Ectodermal cell (in vitro differentiated cells): ENCODE results near the gene SLC25A39.

Experiments
- H3K27ac ChIP-seq: 2 replicates; pipeline ENCODE4 v1.7.0; 2013; ENCODE audit warnings: mild to moderate bottlenecking, low read depth, low read length; ENCODE audit not compliant: insufficient read depth, poor library complexity, severe bottlenecking
- H3K27me3 ChIP-seq: 2 replicates; pipeline ENCODE4 v1.7.0; 2013; ENCODE audit warnings: mild to moderate bottlenecking, low read length; ENCODE audit not compliant: insufficient read depth, control insufficient read depth, poor library complexity, severe bottlenecking
- H3K36me3 ChIP-seq: one replicate; pipeline ENCODE4 v1.7.0; 2013; ENCODE audit warnings: low read length; ENCODE audit not compliant: control insufficient read depth, insufficient read depth
- H3K4me1 ChIP-seq: one replicate; pipeline ENCODE4 v1.7.0; 2013; ENCODE audit warnings: low read length; ENCODE audit not compliant: control insufficient read depth, insufficient read depth
- H3K4me3 ChIP-seq: 2 replicates; pipeline ENCODE4 v1.7.0; 2013; ENCODE audit warnings: low read depth, low read length, control low read depth; ENCODE audit not compliant: insufficient read depth
- H3K9me3 ChIP-seq: 2 replicates; pipeline ENCODE4 v1.7.0; 2013; ENCODE audit warnings: mild to moderate bottlenecking, low read length, moderate library complexity; ENCODE audit not compliant: control insufficient read depth
- WGBS, 2 experiments: methylation state at CpG; one replicate each; pipeline ENCODE4 v1.1.7; 2013; ENCODE audit warnings: missing lambda C conversion rate in 2 of 2; 5-methylcytosine and 5-hydroxymethylcytosine counted together

SLC25A39 gene

DNA sequence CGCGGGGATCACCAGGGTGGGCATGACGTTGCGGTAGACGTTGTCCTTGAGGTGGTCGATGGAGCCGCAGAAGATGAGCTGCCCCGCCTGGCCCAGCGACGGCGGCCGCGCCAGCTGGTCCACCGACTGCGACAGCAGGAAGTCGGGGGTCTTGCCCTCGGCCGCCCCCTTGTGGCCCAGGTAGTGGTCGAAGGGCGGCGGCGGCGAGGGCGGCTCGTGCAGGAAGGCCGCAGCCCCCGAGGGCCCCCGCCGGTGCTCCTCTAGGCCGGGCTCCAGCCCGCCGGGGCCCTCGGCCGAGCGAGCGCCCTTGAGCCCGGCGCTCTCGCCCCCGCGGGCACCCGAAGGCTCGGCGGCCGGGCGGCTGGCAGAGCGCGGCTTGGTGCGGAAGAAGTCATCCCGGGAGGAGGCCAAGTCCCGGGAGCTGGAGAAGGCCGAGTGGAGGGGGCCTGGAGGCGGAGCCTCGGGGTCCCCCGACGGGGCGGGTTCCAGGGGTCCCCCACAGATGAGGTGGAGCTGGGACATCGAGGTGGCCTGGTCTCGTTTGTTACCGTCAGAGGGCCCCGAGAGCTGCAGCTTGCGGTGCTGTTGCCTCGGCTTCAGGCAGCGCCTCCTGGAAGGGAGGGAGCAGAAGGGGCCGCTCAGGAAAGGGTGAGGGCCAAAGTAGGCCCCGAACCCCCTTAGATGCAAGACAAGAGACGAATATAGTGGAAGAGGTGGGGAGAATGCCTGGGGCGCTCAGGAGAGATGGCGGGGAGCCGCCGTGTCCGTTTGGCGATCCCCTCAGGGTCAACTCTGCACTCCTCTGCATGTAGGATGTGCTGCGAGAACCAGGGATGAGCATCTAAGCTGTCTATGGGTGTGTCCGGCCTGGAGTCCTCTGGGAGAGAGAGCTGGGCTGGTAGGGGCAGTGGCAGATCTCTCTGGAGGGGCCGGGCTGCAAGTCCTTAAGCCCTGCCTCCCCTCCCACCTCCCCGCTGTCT, 30.2 kb upstream of the SLC25A39 start:
- peaks cover 11% of the 10 kb centered on the region for H3K36me3 ChIP-seq
- no peaks in the 10 kb centered on the region for H3K4me1 ChIP-seq
- no peak overlapping the region for H3K27ac ChIP-seq
- H3K4me3 ChIP-seq: no peak overlapping the region
- 35 to 36% methylated on average over 77 of the region's 77 CpGs for WGBS, 2 experiments
- H3K9me3 ChIP-seq: no peaks in the 10 kb centered on the region
- peaks cover 8% of the 10 kb centered on the region for H3K27me3 ChIP-seq

- peaks cover 8% of the 10 kb centered on the region for H3K36me3 ChIP-seq
- no peak overlapping the region for H3K4me3 ChIP-seq
- WGBS, 2 experiments: 9% methylated on average over 98 of the region's 98 CpGs
- no peaks in the 10 kb centered on the region for H3K4me1 ChIP-seq
- H3K27ac ChIP-seq: no peak overlapping the region
- no peaks in the 10 kb centered on the region for H3K9me3 ChIP-seq
- H3K27me3 ChIP-seq: peaks cover 8% of the 10 kb centered on the region
Measured at GRCh38 chr17:44353672-44354331, 29.2 kb upstream of the SLC25A39 start.

- Histone ChIP-seq H3K27ac (no peak overlapping the region), H3K27me3 (peaks cover 8% of the 10 kb centered on the region), H3K36me3 (peaks cover 6% of the 10 kb centered on the region), H3K4me3 (no peak overlapping the region), H3K4me1 (no peaks in the 10 kb centered on the region), H3K9me3 (no peaks in the 10 kb centered on the region)
- WGBS, 2 experiments: 59 to 60% methylated on average over 22 of the region's 22 CpGs
Measured at GRCh38 chr17:44352828-44353671, 28.4 kb upstream of the SLC25A39 start.

DNA sequence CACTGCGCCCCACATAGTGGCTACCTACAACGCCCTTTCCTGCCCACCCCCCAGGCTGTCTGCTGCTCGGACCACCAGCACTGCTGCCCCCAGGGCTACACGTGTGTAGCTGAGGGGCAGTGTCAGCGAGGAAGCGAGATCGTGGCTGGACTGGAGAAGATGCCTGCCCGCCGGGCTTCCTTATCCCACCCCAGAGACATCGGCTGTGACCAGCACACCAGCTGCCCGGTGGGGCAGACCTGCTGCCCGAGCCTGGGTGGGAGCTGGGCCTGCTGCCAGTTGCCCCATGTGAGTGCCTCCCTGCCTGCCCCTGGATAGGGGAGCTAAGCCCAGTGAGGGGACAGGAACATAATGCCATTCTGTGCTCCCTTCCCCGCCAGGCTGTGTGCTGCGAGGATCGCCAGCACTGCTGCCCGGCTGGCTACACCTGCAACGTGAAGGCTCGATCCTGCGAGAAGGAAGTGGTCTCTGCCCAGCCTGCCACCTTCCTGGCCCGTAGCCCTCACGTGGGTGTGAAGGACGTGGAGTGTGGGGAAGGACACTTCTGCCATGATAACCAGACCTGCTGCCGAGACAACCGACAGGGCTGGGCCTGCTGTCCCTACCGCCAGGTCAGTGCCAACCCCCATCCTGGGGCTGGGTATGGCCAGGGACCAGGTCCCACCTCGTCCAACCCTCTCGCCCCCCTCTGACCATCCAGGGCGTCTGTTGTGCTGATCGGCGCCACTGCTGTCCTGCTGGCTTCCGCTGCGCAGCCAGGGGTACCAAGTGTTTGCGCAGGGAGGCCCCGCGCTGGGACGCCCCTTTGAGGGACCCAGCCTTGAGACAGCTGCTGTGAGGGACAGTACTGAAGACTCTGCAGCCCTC, 27.6 kb upstream of the SLC25A39 start:
- peaks cover 8% of the 10 kb centered on the region for H3K27me3 ChIP-seq
- H3K36me3 ChIP-seq: peaks cover 6% of the 10 kb centered on the region
- no peaks in the 10 kb centered on the region for H3K4me1 ChIP-seq
- WGBS, 2 experiments: 95 to 96% methylated on average over 36 of the region's 36 CpGs
- no peak overlapping the region for H3K27ac ChIP-seq
- H3K4me3 ChIP-seq: no peak overlapping the region
- H3K9me3 ChIP-seq: no peaks in the 10 kb centered on the region

- Histone ChIP-seq H3K27ac (no peak overlapping the region), H3K9me3 (no peaks in the 10 kb centered on the region), H3K4me1 (no peaks in the 10 kb centered on the region), H3K4me3 (no peak overlapping the region), H3K27me3 (peaks cover 8% of the 10 kb centered on the region), H3K36me3 (peaks cover 6% of the 10 kb centered on the region)
- 93 to 96% methylated on average over 8 of the region's 8 CpGs for WGBS, 2 experiments
Measured at GRCh38 chr17:44351464-44351863, 26.8 kb upstream of the SLC25A39 start.

DNA sequence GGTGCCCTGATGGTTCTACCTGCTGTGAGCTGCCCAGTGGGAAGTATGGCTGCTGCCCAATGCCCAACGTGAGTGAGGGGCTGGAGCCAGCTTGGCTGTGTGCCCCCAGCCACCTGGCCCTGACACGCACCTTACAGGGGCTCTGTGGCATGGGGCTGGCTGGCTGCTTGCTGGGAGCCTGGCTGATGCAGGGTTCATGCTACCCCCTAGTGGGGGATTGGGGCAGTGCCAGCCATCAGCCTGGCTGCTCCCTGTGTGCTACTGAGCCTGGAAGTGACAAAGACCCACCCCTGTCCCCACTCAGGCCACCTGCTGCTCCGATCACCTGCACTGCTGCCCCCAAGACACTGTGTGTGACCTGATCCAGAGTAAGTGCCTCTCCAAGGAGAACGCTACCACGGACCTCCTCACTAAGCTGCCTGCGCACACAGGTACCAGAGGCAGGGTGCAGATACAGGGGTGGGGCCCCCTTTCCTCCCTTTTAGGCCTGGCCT, 26.2 kb upstream of the SLC25A39 start:
- peaks cover 6% of the 10 kb centered on the region for H3K36me3 ChIP-seq
- peaks cover 5% of the 10 kb centered on the region for H3K4me1 ChIP-seq
- no peak overlapping the region for H3K27ac ChIP-seq
- H3K27me3 ChIP-seq: peaks cover 8% of the 10 kb centered on the region
- H3K9me3 ChIP-seq: no peaks in the 10 kb centered on the region
- no peak overlapping the region for H3K4me3 ChIP-seq
- WGBS, 2 experiments: 80 to 85% methylated on average over 6 of the region's 6 CpGs

DNA sequence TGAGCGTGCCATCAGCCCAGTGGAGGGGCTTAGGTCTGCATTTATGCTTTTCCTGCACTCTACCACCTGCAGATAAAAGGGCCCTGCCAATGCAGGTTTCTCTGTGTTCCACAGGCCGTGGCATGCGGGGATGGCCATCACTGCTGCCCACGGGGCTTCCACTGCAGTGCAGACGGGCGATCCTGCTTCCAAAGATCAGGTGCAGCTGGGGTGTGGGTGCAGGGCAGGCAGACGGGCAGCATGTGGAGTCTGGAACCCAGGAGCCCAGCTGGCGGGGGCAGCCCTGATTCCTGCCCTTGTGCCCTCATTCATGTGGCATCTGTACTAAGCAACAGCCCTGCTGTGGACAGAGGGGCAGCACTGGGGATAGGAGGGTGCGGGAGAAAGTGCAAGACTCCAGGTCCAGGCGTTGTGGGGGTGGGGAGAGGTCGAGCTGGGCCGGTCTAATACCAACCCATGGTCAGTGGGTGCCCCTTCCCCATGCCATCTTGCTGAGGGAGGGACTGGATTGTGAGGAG, 25.0 kb upstream of the SLC25A39 start:
- no peak overlapping the region for H3K4me3 ChIP-seq
- no peak overlapping the region for H3K27ac ChIP-seq
- peaks cover 6% of the 10 kb centered on the region for H3K4me1 ChIP-seq
- WGBS, 2 experiments: 92 to 94% methylated on average over 12 of the region's 12 CpGs
- no peaks in the 10 kb centered on the region for H3K36me3 ChIP-seq
- no peaks in the 10 kb centered on the region for H3K9me3 ChIP-seq
- H3K27me3 ChIP-seq: peaks cover 8% of the 10 kb centered on the region

GRCh38 chr17:44348988-44349364, 24.4 kb upstream of the SLC25A39 start:
- H3K4me3 ChIP-seq: no peak overlapping the region
- H3K27ac ChIP-seq: no peak overlapping the region
- H3K4me1 ChIP-seq: peaks cover 6% of the 10 kb centered on the region
- H3K9me3 ChIP-seq: no peaks in the 10 kb centered on the region
- 95 to 96% methylated on average over 6 of the region's 6 CpGs for WGBS, 2 experiments
- no peaks in the 10 kb centered on the region for H3K36me3 ChIP-seq
- H3K27me3 ChIP-seq: peaks cover 8% of the 10 kb centered on the region
